ENCODE measurements around the gene C2CD2. TPM values are rescaled to one million over a fixed set of nuclear protein-coding genes. Genes with fewer than 3 reads are reported as not detected.

Gene C2CD2
- total and polyA plus RNA-seq, 2 experiments from 2014 or later = 6.4 to 13.9 TPM

Small RNA genes lying within 50 kb of the gene (small RNA-seq; reads per million reads assigned to genes)
- not detected for gene RF00334

Other genes starting within 250 kb of the C2CD2 start
- gene RIPK4, start 187.0 kb downstream of the C2CD2 start, total RNA-seq = 19.7 and 32.8 TPM in 2 replicates
- 28.1 and 31.0 TPM in 2 replicates for gene RIPK4, start 187.0 kb downstream of the C2CD2 start, polyA plus RNA-seq
- gene PRDM15, start 74.7 kb downstream of the C2CD2 start, total RNA-seq = 3.1 and 4.7 TPM in 2 replicates
- 2.5 and 3.0 TPM in 2 replicates for gene PRDM15, start 74.7 kb downstream of the C2CD2 start, polyA plus RNA-seq
- gene ZBTB21, start 56.3 kb upstream of the C2CD2 start, total RNA-seq = 13.8 and 21.5 TPM in 2 replicates
- gene ZBTB21, start 56.3 kb upstream of the C2CD2 start, polyA plus RNA-seq = 6.0 and 8.1 TPM in 2 replicates
- gene UMODL1, start 117.3 kb upstream of the C2CD2 start, total RNA-seq = 0.16 and 0.47 TPM in 2 replicates
- 0.15 TPM in 1 of 2 replicates, not detected in the other for gene UMODL1, start 117.3 kb upstream of the C2CD2 start, polyA plus RNA-seq